Measurements from ENCODE around the gene MRPL24. TPM values are rescaled to one million over a fixed set of nuclear protein-coding genes. Genes with fewer than 3 reads are reported as not detected.

MRPL24 gene
- total RNA-seq, 2 experiments from 2014 or later: 55.3 to 56.6 TPM

DNA sequence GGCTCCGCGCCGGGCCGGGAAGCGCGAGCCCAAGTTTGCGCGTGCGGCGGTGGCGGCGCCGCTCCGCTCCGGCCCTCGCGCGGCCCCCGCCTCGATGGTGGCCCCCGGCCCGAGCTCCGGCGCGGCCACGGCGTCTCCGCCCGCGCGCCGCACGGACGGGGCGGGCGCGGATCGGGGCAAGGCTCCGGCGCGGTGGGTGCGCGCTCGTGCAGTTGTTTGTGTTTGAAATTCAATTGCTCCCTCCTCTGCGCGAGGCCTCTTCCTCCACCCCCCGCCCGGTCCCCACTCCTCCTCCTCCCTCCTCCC lies 10.5 kb upstream of the MRPL24 start, which contains the start of gene HDGF:
TSS of gene HDGF (minus strand) at position 225 of the 306 bp plus-strand sequence. CDS start 246 bp downstream, outside the sequence.
- BruUV-seq (replicated peaks): no TSS peak
- DNase-seq (ENCODE audit: low spot score): no peak
- Histone ChIP-seq H3K4me3 (ENCODE audit: low read depth, low read length, poor library complexity, severe bottlenecking) (peak within 1 kb of the TSS; percentile 85), H3K9me2 (ENCODE audit: insufficient read depth, low read length) (no peaks in the 10 kb centered on the region), H3K27ac (ENCODE audit: low read depth, low read length, poor library complexity, severe bottlenecking) (peak within 1 kb of the TSS; percentile 81), H4K20me1 (ENCODE audit: insufficient read depth, low read length) (peaks cover under 1% of the 10 kb centered on the region; the same call in 1 of the 2 replicates), H3K4me1 (ENCODE audit: insufficient read depth, low read length, poor library complexity, severe bottlenecking) (peaks cover 46% of the 10 kb centered on the region), H3K9me3 (ENCODE audit: low read length) (no peaks in the 10 kb centered on the region), H3K4me2 (ENCODE audit: low read length) (peak within 1 kb of the TSS; percentile 99), H3K36me3 (ENCODE audit: insufficient read depth, low read length) (peaks cover 39% of the 10 kb centered on the region), H2AFZ (ENCODE audit: low read length) (peak within 1 kb of the TSS; percentile 77; the same call in 1 of the 2 replicates), H3K79me2 (ENCODE audit: insufficient read depth, low read depth, low read length) (peaks cover 64% of the 10 kb centered on the region)
- intact Hi-C loops (cut with micrococcal nuclease; ENCODE audit: unreplicated experiment): loop anchor here (1.0 to 10.0 kb wide), 4 partner anchors 9 to 247 kb away; partner anchors contain the start of genes ISG20L2, MEF2D, METTL25B and PRCC
- POLR2A ChIA-PET: interaction anchor here (0.8 to 2.0 kb wide), 5 partner anchors 11 to 90 kb away, joined by 5 to 10 read pairs (median 7); partner anchors contain the start of genes MRPL24 and PRCC
- TF ChIP-seq EZH2phosphoT487 (IDR thresholded peaks at IDR 0.05; ENCODE audit: borderline replicate concordance, low read depth, low read length): no peak
- TF ChIP-seq, protein P1, sequence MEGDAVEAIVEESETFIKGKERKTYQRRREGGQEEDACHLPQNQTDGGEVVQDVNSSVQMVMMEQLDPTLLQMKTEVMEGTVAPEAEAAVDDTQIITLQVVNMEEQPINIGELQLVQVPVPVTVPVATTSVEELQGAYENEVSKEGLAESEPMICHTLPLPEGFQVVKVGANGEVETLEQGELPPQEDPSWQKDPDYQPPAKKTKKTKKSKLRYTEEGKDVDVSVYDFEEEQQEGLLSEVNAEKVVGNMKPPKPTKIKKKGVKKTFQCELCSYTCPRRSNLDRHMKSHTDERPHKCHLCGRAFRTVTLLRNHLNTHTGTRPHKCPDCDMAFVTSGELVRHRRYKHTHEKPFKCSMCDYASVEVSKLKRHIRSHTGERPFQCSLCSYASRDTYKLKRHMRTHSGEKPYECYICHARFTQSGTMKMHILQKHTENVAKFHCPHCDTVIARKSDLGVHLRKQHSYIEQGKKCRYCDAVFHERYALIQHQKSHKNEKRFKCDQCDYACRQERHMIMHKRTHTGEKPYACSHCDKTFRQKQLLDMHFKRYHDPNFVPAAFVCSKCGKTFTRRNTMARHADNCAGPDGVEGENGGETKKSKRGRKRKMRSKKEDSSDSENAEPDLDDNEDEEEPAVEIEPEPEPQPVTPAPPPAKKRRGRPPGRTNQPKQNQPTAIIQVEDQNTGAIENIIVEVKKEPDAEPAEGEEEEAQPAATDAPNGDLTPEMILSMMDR (conservative IDR thresholded peaks at IDR 0.05; ENCODE audit: low read length): no peak
- CTCF ChIA-PET (ENCODE audit: unreplicated experiment): interaction anchor here (0.6 to 2.0 kb wide), 2 partner anchors 23 to 25 kb away, joined by 3 to 9 read pairs; partner anchors contain the start of gene ISG20L2

DNA sequence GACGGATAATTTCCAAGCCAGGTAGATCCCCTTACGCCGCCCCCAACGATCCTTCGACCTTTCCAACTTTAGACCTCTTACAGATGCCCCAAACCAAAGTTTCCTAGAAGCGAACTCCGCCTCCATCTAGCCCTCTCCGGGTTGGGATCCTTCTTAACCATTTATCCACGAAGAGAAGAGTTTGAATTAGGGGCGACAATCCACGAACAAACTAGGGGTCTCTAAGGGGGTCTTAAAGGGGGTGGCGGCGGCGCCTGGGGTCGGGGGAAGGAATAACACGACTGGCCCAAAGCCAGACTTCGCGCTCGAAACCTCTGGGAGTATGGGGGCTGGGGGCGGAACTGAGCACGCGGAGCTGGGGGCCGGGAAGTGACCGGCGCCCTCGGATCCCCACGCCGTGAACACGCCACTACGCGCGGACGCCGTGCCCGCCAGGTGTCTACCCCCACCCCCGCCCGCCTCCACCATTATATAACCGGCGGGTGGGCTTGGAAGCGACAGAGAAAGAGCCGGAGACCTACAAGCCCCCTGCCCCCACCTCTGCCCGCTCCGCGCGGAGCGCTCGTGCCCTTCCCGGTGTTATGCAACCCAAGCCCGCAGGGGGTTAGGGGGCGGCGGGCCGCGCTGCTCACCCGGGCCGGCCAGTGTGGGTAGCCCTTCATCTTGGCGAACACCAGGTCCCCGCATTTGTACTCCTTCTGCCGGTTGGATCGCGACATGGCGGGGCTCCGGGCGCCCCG lies 10.0 kb upstream of the MRPL24 start:
- BruUV-seq (replicated peaks): TSS peak; percentile 68
- ChIA-PET CTCF (ENCODE audit: unreplicated experiment) (interaction anchor here (0.6 to 2.0 kb wide), 2 partner anchors 22 to 24 kb away, joined by 3 to 9 read pairs; partner anchors contain the start of gene ISG20L2), POLR2A (interaction anchor here (1.9 to 2.0 kb wide), 2 partner anchors 16 to 25 kb away, joined by 10 read pairs; partner anchors contain the start of gene PRCC)
- Histone ChIP-seq H4K20me1 (ENCODE audit: insufficient read depth, low read length) (peaks cover 5% of the 10 kb centered on the region; the same call in 1 of the 2 replicates), H3K36me3 (ENCODE audit: insufficient read depth, low read length) (peaks cover 45% of the 10 kb centered on the region), H3K4me1 (ENCODE audit: insufficient read depth, low read length, poor library complexity, severe bottlenecking) (peaks cover 51% of the 10 kb centered on the region), H3K4me2 (ENCODE audit: low read length) (peak overlapping the region; percentile 99), H3K9me3 (ENCODE audit: low read length) (no peaks in the 10 kb centered on the region), H3K4me3 (ENCODE audit: low read depth, low read length, poor library complexity, severe bottlenecking) (peak overlapping the region; percentile 85), H3K79me2 (ENCODE audit: insufficient read depth, low read depth, low read length) (peaks cover 69% of the 10 kb centered on the region), H3K9me2 (ENCODE audit: insufficient read depth, low read length) (no peaks in the 10 kb centered on the region), H2AFZ (ENCODE audit: low read length) (no peak overlapping the region), H3K27ac (ENCODE audit: low read depth, low read length, poor library complexity, severe bottlenecking) (peak overlapping the region; percentile 81)
- intact Hi-C loops (cut with micrococcal nuclease; ENCODE audit: unreplicated experiment): loop anchor here (1.0 to 10.0 kb wide), 4 partner anchors 9 to 246 kb away; partner anchors contain the start of genes ISG20L2, MEF2D, METTL25B and PRCC
- TF ChIP-seq, protein P1 (conservative IDR thresholded peaks at IDR 0.05; ENCODE audit: low read length): no peak; the same call in 1 of the 2 replicates
- no peak for TF ChIP-seq EZH2phosphoT487 (IDR thresholded peaks at IDR 0.05; ENCODE audit: borderline replicate concordance, low read depth, low read length)
- DNase-seq (ENCODE audit: low spot score): peak; percentile 60
